HG03066 (cell line): ENCODE data around the gene TARM1.

Source experiments
- ATAC-seq: cut with Tn5 transposase; IDR thresholded peaks from one replicate; pipeline ENCODE4 v1.9.1; 2021; ENCODE audit warnings: low read depth; ENCODE audit not compliant: unreplicated experiment

The TARM1 gene

DNA sequence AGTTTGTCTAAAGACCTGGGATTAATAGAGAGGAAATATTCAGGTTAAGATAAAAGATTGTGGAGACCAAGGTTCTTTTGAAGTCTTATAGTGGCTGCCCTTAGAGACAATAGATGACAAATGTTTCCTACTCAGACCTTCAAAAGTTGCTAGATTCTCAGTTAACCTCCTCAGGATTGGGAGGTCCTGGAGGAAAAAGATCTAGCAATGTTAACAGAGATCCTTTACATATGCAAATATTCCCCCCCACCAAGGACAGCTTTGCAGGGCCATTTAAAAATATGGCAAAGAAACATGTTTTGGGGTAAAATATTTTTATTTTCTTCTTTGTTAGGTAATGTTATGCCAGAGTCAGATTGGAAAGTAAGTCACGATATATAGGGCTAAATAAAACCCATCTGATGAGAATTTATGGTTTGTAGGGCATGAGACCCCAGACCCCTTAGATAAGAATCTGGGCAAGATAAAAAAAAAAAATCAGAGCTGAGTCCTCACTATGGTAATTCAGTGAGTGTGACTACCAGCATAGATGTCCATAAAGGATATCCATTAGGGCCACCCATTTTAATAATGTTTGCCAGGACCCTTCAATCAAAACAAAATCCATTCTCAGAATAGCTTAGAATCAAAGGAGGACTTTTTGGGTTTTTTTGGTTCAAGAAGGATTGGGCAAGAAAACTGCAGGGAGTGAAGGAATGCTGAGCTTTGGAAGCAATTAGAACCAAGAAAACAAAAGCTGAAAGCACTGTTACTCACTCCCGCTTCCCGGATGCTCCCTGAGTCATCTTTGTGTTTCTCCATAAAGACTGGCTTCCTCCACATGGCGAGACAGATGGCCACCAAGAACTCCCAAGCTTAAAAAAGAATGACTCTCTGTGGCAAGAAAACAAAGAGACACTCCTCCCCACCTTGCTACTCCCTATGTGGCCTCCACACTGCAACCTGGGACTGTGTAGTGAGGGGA is 45.7 kb downstream of the TARM1 start:
- no peak for ATAC-seq

DNA sequence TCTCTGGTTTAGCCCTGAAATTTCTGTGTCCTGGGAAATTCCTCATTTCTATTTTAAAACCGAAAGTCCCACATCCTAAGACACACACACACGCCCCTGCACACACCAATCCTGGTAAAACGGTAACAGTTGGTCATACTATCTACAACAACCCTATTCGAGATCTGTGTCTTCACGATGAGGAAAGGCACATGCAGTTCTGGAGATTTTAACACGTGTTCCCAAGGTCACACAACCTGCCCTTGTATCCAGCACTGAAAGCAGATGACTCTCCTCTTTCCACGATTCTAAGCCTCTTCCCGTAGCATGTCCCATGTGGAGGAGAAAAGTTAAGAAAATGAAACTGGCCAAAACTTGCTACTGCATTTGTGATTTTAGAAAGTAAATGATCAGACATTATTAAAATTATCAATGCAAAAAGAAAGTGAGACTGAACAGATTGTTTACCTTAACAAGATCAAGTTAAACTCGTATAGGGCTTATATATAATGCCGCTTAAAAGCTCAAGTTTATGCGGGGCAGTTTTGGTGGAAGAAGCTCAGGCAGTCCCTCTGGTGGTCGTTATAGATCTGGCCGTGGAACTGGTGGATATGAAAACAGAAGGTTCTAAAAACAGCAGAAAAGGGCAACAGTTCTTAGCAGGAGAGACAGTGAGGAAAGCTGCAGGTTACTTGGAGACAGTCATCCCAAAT is 50.1 kb downstream of the TARM1 start:
- no peak for ATAC-seq

DNA sequence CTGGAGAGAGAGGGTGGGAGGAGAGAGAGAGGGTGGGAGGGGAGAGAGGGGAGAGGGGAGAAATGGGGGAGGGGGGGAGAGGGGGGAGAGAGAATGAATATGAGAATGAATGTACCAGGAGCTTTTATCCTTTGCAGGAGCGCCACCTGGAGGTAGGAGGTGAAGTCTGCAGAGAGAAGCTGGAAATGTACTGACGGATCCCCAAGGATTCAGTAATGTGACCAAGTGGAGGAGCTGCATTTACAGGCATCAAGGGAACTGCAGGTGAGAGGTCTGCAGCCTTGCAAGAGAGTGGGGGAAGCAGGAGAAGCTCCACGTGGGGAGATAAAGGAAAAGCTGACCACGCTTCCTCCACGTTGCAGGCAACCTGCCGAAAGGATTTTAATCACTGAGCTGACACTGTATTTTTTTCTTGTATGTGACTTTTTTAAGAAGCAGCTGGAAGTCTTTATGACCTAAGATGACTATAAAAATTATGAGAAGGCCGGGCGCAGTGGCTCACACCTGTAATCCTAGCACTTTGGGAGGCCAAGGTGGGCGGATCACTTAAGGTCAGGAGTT is 51.2 kb downstream of the TARM1 start:
- ATAC-seq, result no peak

DNA sequence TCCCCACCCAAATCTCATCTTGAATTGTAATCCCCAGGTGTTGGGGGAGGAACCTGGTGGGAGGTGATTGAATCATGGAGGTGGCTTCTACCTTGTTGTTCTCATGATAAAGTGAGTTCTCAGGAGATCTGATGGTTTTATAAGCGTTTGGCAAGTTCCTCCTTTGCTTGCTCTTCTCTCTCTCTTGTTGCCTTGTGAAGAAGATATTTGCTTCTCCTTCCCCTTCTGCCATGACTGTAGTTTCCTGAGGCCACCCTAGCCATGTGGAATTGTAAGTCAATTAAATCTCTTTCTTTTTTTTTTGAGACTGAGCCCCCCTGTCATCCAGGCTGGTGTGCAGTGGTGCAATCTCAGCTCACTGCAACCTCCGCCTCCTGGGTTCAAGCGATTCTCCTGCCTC is 51.9 kb downstream of the TARM1 start:
- ATAC-seq, result no peak

DNA sequence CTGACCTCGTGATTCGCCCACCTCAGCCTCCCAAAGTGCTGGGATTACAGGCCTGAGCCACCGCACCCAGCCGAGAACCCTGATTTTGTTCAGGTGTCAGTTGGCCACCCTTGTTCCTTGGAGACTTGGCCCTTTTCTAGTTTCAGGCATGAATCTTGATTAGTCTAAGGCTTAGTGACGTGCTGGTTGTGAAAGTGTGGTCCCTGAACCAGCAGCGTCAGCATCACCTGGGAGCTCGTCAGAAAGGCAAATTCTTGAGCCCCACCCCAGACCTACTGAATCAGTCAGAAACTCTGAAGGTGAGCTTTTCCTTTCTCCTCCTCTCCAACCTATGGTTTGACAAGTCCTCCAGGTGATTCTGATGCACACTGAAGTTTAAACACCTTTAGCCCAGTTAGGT is 54.5 kb downstream of the TARM1 start:
- no peak for ATAC-seq

DNA sequence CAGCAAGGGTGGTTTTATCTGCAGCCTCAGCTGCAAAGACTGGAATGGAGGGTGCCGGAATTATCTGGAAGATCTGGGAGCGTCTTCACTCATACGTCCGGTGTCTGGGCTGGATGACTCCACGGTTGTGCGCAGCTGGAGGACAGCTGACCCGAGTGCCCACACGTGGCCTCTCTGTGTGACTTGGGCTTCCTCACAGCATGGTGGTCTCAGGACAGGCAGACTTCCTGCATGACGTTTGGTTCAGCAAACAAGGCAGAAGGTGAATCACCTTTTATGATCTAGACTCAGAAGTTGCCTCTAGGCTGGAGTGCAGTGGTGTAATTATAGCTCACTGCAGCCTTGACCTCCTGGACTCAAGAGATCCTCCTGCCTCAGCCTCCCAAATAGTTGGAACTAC is 56.5 kb downstream of the TARM1 start:
- no peak for ATAC-seq

- no peak for ATAC-seq
These were observed 58.0 kb downstream of the TARM1 start for GRCh38 chr19:54023191-54023590.

DNA sequence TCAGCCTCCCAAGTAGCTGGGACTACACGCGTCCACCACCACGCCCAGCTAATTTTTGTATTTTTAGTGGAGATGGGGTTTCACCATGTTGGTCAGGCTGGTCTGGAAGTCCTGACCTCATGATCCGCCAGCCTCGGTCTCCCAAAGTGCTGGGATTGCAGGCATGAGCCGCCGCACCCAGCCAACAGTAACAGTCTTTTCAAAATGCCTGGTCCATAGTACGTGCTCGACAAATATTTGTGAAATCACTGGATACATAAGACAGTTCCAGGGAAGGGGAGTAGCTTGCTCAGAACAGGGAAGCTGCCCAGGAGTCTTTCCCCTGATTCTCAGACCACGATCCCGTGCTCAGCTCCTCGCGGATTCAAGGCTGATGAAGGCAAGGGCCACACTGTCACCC is 59.2 kb downstream of the TARM1 start:
- no peak for ATAC-seq

GRCh38 chr19:54021363-54021762 is 59.8 kb downstream of the TARM1 start:
- no peak for ATAC-seq
